ENCODE results near the gene UNC119.
"Not testable (repeated sequence)": the region's sequence is repeated elsewhere in the genome, so short reads cannot be mapped to it uniquely, and the experiment has no call there.

Gene UNC119

GRCh38 chr17:28552176-28552999, at the start of gene UNC119:
Gene UNC119 (minus strand): TSS chr17:28552624. CDS start chr17:28552557, 67 bp downstream.
- DNase-seq = peak; percentile 52

- peak; percentile 49 for DNase-seq
Measured at GRCh38 chr17:28599311-28600184, 47.1 kb upstream of the UNC119 start.

GRCh38 chr17:28598799-28599310, 46.4 kb upstream of the UNC119 start, which contains the start of gene SPAG5:
Gene SPAG5 (minus strand): TSS chr17:28599025. CDS start chr17:28598946, 79 bp downstream.
- DNase-seq = peak; percentile 91

GRCh38 chr17:28598389-28598788, 46.0 kb upstream of the UNC119 start:
- DNase-seq = no peak

GRCh38 chr17:28597606-28598383, 45.4 kb upstream of the UNC119 start:
- no peak for DNase-seq

GRCh38 chr17:28592260-28592659, 39.8 kb upstream of the UNC119 start:
- DNase-seq = no peak

- no peak for DNase-seq
Measured at GRCh38 chr17:28585851-28586250, 33.4 kb upstream of the UNC119 start.

GRCh38 chr17:28584434-28584833, 32.0 kb upstream of the UNC119 start:
- no peak for DNase-seq

GRCh38 chr17:28582513-28582912, 30.1 kb upstream of the UNC119 start:
- DNase-seq = no peak

GRCh38 chr17:28580959-28581358, 28.5 kb upstream of the UNC119 start:
- no peak for DNase-seq

- no peak for DNase-seq
Measured at GRCh38 chr17:28579526-28579925, 27.1 kb upstream of the UNC119 start.

GRCh38 chr17:28578246-28579195, 26.1 kb upstream of the UNC119 start:
- DNase-seq = no peak

GRCh38 chr17:28577466-28577824, 25.0 kb upstream of the UNC119 start:
- no peak for DNase-seq

GRCh38 chr17:28576758-28577465, 24.5 kb upstream of the UNC119 start, which contains the start of gene ALDOC:
Gene ALDOC (minus strand): TSS chr17:28576895. CDS start chr17:28575532, 1,363 bp downstream.
- peak; percentile 74 for DNase-seq

- DNase-seq = not testable (repeated sequence)
Measured at GRCh38 chr17:28576016-28576415, 23.6 kb upstream of the UNC119 start.

- no peak for DNase-seq
Measured at GRCh38 chr17:28575126-28575795, 22.8 kb upstream of the UNC119 start.

- no peak for DNase-seq
Measured at GRCh38 chr17:28574526-28574925, 22.1 kb upstream of the UNC119 start.

GRCh38 chr17:28573966-28574480, 21.6 kb upstream of the UNC119 start:
- no peak for DNase-seq

GRCh38 chr17:28573521-28573920, 21.1 kb upstream of the UNC119 start:
- DNase-seq = no peak

- no peak for DNase-seq
Measured at GRCh38 chr17:28573040-28573380, 20.6 kb upstream of the UNC119 start.
